HepG2 (cell line): ENCODE results near the gene ACOT4. TPM values are rescaled to one million over a fixed set of nuclear protein-coding genes. Genes with fewer than 3 reads are reported as not detected.

ENCODE experiments used
- CREM ChIP-seq, 2 experiments: sonication (generic) in 1 of 2; formaldehyde crosslinking in 1 of 2; IDR thresholded peaks; 2 replicates each; pipeline versions ENCODE4 v1.4.0 to v1.6.1; 2016 to 2020; ENCODE audit warnings: antibody characterized with exemption in 1 of 2, mild to moderate bottlenecking in 1 of 2, missing genetic modification reagents in 1 of 2
- FOXK2 ChIP-seq: fragments of 450-650 bp; IDR thresholded peaks from 2 replicates; pipeline ENCODE4 v1.6.1; 2016
- KLF13 ChIP-seq: sonication (generic); formaldehyde crosslinking; IDR thresholded peaks from 2 replicates; pipeline ENCODE4 v1.4.0; 2020; ENCODE audit warnings: mild to moderate bottlenecking, missing genetic modification reagents
- MATR3 ChIP-seq: sonication (generic); formaldehyde crosslinking; IDR thresholded peaks from 2 replicates; pipeline ENCODE4 v1.4.0; 2020; ENCODE audit warnings: missing genetic modification reagents
- MXD4 ChIP-seq: IDR thresholded peaks from 2 replicates; pipeline ENCODE4 v1.6.1; 2016; ENCODE audit warnings: mild to moderate bottlenecking, missing biosample characterization, missing genetic modification reagents
- PHF8 ChIP-seq: sonication (generic); formaldehyde crosslinking; IDR thresholded peaks from 2 replicates; pipeline ENCODE4 v1.5.0; 2020; ENCODE audit warnings: missing genetic modification reagents
- SPEN ChIP-seq: sonication (generic); formaldehyde crosslinking; IDR thresholded peaks from 2 replicates; pipeline ENCODE4 v1.5.1; 2020; ENCODE audit warnings: low read depth, mild to moderate bottlenecking, missing genetic modification reagents
- TOPORS ChIP-seq: sonication (generic); formaldehyde crosslinking; IDR thresholded peaks from 2 replicates; pipeline ENCODE4 v1.8.0; 2023; ENCODE audit warnings: mild to moderate bottlenecking, missing genetic modification reagents
- ZNF276 ChIP-seq: sonication (generic); formaldehyde crosslinking; IDR thresholded peaks from 2 replicates; pipeline ENCODE4 v1.4.0; 2020; ENCODE audit warnings: mild to moderate bottlenecking, low read depth, missing genetic modification reagents
- ZNF503 ChIP-seq: sonication (generic); formaldehyde crosslinking; IDR thresholded peaks from 2 replicates; pipeline ENCODE4 v1.4.0; 2020; ENCODE audit warnings: missing genetic modification reagents
- ZNF556 ChIP-seq: sonication (generic); formaldehyde crosslinking; IDR thresholded peaks from 2 replicates; pipeline ENCODE4 v1.4.0; 2020; ENCODE audit warnings: mild to moderate bottlenecking, missing genetic modification reagents, borderline replicate concordance
- ZNF746 ChIP-seq: sonication (generic); formaldehyde crosslinking; IDR thresholded peaks from 2 replicates; pipeline ENCODE4 v1.8.0; 2022; ENCODE audit warnings: mild to moderate bottlenecking, missing genetic modification reagents
- ZSCAN12 ChIP-seq: sonication (generic); formaldehyde crosslinking; IDR thresholded peaks from 2 replicates; pipeline ENCODE4 v1.9.0; 2021; ENCODE audit warnings: mild to moderate bottlenecking, missing genetic modification reagents
- polyA plus RNA-seq, 8 experiments: library from polyadenylated mRNA; depleted of rRNA in 3 of 8; stranded (reverse) in 7 of 8; unstranded in 1 of 8; fragments of >200 nt; fragmentation: Illumina TruSeq in 4 of 8; extraction: Trizol in 4 of 8; gene quantifications; 2 replicates each; pipeline versions ENCODE4 v1.2.1 to v1.2.3, GENCODE V29; 2011 to 2016; ENCODE audit warnings: low read depth in 4 of 8, missing spikeins in 1 of 8, mixed read lengths in 1 of 8; ENCODE audit not compliant: insufficient read depth in 1 of 8
- total RNA-seq, 5 experiments: library from RNA; depleted of rRNA; stranded (reverse); fragments of >200 nt; fragmentation: Illumina TruSeq; extraction: Trizol; gene quantifications; 2 replicates each; pipeline ENCODE4 v1.2.3, GENCODE V29; 2016; ENCODE audit warnings: low read depth in 1 of 5
- TF ChIP-seq, protein P1 (sequence below): sonication (generic); formaldehyde crosslinking; IDR thresholded peaks from 2 replicates; pipeline ENCODE4 v1.4.0; 2020; ENCODE audit warnings: mild to moderate bottlenecking, missing genetic modification reagents
- TF ChIP-seq, protein P2 (sequence below): sonication (generic); formaldehyde crosslinking; IDR thresholded peaks from 2 replicates; pipeline ENCODE4 v1.8.1; 2023; ENCODE audit warnings: missing genetic modification reagents, inconsistent platforms, borderline replicate concordance
- TF ChIP-seq, protein P3 (sequence below): IDR thresholded peaks from 2 replicates; pipeline ENCODE4 v1.6.1; 2012; ENCODE audit warnings: low read depth, low read length, improper control_type of control experiment
- TF ChIP-seq, protein P4 (sequence below), 2 experiments: sonication (generic) in 1 of 2; formaldehyde crosslinking in 1 of 2; IDR thresholded peaks; 2 replicates each; pipeline versions ENCODE4 v1.4.0 to v1.6.1; 2018 to 2020; ENCODE audit warnings: missing genetic modification reagents in 2 of 2, borderline replicate concordance in 1 of 2, low read depth in 1 of 2, mild to moderate bottlenecking in 1 of 2, missing biosample characterization in 1 of 2
- TF ChIP-seq, protein P5 (sequence below): sonication (generic); formaldehyde crosslinking; IDR thresholded peaks from 2 replicates; pipeline ENCODE4 v1.4.0; 2020; ENCODE audit warnings: missing genetic modification reagents

The ACOT4 gene
- total and polyA plus RNA-seq, 2 of the 13 experiments (the other 11 are each of a cell fraction or from before 2014, with no cell fraction given) = 0.04 to 0.05 TPM

GRCh38 chr14:73644531-73645247 is 53.0 kb downstream of the ACOT4 start, which contains the start of gene DNAL1 (continued):
- TF ChIP-seq, protein P1, sequence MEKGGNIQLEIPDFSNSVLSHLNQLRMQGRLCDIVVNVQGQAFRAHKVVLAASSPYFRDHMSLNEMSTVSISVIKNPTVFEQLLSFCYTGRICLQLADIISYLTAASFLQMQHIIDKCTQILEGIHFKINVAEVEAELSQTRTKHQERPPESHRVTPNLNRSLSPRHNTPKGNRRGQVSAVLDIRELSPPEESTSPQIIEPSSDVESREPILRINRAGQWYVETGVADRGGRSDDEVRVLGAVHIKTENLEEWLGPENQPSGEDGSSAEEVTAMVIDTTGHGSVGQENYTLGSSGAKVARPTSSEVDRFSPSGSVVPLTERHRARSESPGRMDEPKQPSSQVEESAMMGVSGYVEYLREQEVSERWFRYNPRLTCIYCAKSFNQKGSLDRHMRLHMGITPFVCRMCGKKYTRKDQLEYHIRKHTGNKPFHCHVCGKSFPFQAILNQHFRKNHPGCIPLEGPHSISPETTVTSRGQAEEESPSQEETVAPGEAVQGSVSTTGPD (CRISPR knock-in tag) = no peak
- TF ChIP-seq ZNF556 (CRISPR knock-in tag) = no peak
- no peak for TF ChIP-seq KLF13 (CRISPR knock-in tag)
- no peak for TF ChIP-seq TOPORS (CRISPR knock-in tag)
- no peak for TF ChIP-seq ZNF746
- TF ChIP-seq, protein P2, sequence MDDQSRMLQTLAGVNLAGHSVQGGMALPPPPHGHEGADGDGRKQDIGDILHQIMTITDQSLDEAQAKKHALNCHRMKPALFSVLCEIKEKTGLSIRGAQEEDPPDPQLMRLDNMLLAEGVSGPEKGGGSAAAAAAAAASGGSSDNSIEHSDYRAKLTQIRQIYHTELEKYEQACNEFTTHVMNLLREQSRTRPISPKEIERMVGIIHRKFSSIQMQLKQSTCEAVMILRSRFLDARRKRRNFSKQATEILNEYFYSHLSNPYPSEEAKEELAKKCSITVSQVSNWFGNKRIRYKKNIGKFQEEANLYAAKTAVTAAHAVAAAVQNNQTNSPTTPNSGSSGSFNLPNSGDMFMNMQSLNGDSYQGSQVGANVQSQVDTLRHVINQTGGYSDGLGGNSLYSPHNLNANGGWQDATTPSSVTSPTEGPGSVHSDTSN = no peak
- TF ChIP-seq, protein P3, sequence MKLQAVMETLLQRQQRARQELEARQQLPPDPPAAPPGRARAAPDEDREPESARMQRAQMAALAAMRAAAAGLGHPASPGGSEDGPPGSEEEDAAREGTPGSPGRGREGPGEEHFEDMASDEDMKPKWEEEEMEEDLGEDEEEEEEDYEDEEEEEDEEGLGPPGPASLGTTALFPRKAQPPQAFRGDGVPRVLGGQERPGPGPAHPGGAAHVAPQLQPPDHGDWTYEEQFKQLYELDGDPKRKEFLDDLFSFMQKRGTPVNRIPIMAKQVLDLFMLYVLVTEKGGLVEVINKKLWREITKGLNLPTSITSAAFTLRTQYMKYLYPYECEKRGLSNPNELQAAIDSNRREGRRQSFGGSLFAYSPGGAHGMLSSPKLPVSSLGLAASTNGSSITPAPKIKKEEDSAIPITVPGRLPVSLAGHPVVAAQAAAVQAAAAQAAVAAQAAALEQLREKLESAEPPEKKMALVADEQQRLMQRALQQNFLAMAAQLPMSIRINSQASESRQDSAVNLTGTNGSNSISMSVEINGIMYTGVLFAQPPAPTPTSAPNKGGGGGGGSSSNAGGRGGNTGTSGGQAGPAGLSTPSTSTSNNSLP = no peak
- TF ChIP-seq SPEN (CRISPR knock-in tag) = no peak; the same call in 1 of the 2 replicates
- TF ChIP-seq ZNF503 (CRISPR knock-in tag) = no peak
- TF ChIP-seq, protein P4, sequence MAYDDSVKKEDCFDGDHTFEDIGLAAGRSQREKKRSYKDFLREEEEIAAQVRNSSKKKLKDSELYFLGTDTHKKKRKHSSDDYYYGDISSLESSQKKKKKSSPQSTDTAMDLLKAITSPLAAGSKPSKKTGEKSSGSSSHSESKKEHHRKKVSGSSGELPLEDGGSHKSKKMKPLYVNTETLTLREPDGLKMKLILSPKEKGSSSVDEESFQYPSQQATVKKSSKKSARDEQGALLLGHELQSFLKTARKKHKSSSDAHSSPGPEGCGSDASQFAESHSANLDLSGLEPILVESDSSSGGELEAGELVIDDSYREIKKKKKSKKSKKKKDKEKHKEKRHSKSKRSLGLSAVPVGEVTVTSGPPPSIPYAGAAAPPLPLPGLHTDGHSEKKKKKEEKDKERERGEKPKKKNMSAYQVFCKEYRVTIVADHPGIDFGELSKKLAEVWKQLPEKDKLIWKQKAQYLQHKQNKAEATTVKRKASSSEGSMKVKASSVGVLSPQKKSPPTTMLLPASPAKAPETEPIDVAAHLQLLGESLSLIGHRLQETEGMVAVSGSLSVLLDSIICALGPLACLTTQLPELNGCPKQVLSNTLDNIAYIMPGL (CRISPR knock-in tag; IDR thresholded peaks at IDR 0.05; ENCODE audit: borderline replicate concordance in 1 of 2, low read depth in 1 of 2) = peak in 1 of 2 experiments; percentile 44; a peak in 1 of 4 replicates
- no peak for TF ChIP-seq MATR3
- no peak for TF ChIP-seq MXD4 (CRISPR knock-in tag)
- no peak for TF ChIP-seq FOXK2
- no peak for TF ChIP-seq ZSCAN12 (CRISPR knock-in tag)
- no peak for TF ChIP-seq CREM (IDR thresholded peaks at IDR 0.05)
- no peak for TF ChIP-seq CREM (CRISPR knock-in tag; IDR thresholded peaks at IDR 0.05)
- TF ChIP-seq PHF8 = peak; percentile 64
- TF ChIP-seq ZNF276 (CRISPR knock-in tag) = no peak
- TF ChIP-seq, protein P5, sequence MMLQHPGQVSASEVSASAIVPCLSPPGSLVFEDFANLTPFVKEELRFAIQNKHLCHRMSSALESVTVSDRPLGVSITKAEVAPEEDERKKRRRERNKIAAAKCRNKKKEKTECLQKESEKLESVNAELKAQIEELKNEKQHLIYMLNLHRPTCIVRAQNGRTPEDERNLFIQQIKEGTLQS (CRISPR knock-in tag) = no peak
